CD4-positive, alpha-beta T cell (primary cell): ENCODE data around the gene CYP26A1. TPM values are rescaled to one million over a fixed set of nuclear protein-coding genes. Genes with fewer than 3 reads are reported as not detected.

Source experiments
- ATAC-seq: fragments of 200-7000 bp; cut with Tn5 transposase; one replicate; pipeline ENCODE4 v1.10.0; 2022; ENCODE audit warnings: mild to moderate bottlenecking; ENCODE audit not compliant: poor library complexity
- CTCF ChIA-PET: fragments of 350-600 bp; sonication (Branson Sonifier 250); formaldehyde crosslinking; loops from one replicate; lab custom pipeline; 2021; ENCODE audit warnings: antibody characterized with exemption, inconsistent platforms; lab: Charles Lee
- POLR2A ChIA-PET: fragments of 350-600 bp; sonication (Branson Sonifier 250); formaldehyde crosslinking; loops from one replicate; lab custom pipeline; 2021; ENCODE audit warnings: antibody characterized with exemption, inconsistent platforms; lab: Charles Lee
- DNase-seq, 14 experiments: peaks; one replicate each; pipeline ENCODE4 v3.0.0-alpha.2; 2013 to 2020; ENCODE audit warnings: mixed read lengths in 2 of 14
- H3K27ac ChIP-seq, 2 donors: one replicate each; pipeline versions ENCODE4 v1.5.1 to v1.7.0; 2013; ENCODE audit warnings: low read length in 2 of 2, low read depth in 1 of 2, mild to moderate bottlenecking in 1 of 2
- H3K27me3 ChIP-seq, 2 experiments: 1 replicate in 1 of 2; 2 replicates in 1 of 2; pipeline versions ENCODE4 v1.6.1 to v1.7.0; 2013; ENCODE audit warnings: low read length in 2 of 2, control low read depth in 1 of 2, mild to moderate bottlenecking in 1 of 2, moderate library complexity in 1 of 2; ENCODE audit not compliant: insufficient read depth in 2 of 2, control insufficient read depth in 1 of 2
- H3K36me3 ChIP-seq: one replicate; pipeline ENCODE4 v1.6.1; 2013; ENCODE audit warnings: low read length, control low read depth; ENCODE audit not compliant: insufficient read depth
- H3K4me1 ChIP-seq: one replicate; pipeline ENCODE4 v1.6.1; 2013; ENCODE audit warnings: low read length, control low read depth; ENCODE audit not compliant: insufficient read depth
- H3K4me3 ChIP-seq: one replicate; pipeline ENCODE4 v1.5.1; 2013; ENCODE audit warnings: mild to moderate bottlenecking, low read length, moderate library complexity
- H3K9me3 ChIP-seq, 2 experiments: 1 replicate in 1 of 2; 2 replicates in 1 of 2; pipeline versions ENCODE4 v1.6.1 to v1.7.0; 2013; ENCODE audit warnings: low read length in 2 of 2, mild to moderate bottlenecking in 2 of 2, control low read depth in 1 of 2, moderate library complexity in 1 of 2; ENCODE audit not compliant: control insufficient read depth in 1 of 2, insufficient read depth in 1 of 2
- H3K27ac Mint-ChIP-seq: one replicate; pipeline ENCODE4 v1.8.0; 2020; ENCODE audit warnings: mixed read lengths
- H3K27me3 Mint-ChIP-seq: one replicate; pipeline ENCODE4 v1.8.0; 2021; ENCODE audit warnings: mixed read lengths
- H3K36me3 Mint-ChIP-seq: one replicate; pipeline ENCODE4 v1.8.0; 2021; ENCODE audit warnings: low read depth, mixed read lengths
- H3K4me1 Mint-ChIP-seq: one replicate; pipeline ENCODE4 v1.8.0; 2021; ENCODE audit warnings: low read depth, mixed read lengths
- H3K4me3 Mint-ChIP-seq: one replicate; pipeline ENCODE4 v1.8.0; 2020; ENCODE audit warnings: mild to moderate bottlenecking, mixed read lengths
- H3K9me3 Mint-ChIP-seq: one replicate; pipeline ENCODE4 v1.8.0; 2020; ENCODE audit warnings: mixed read lengths
- CTCF ChIP-seq: fragments of 200-600 bp; IDR thresholded peaks from one replicate; pipeline ENCODE4 v1.8.0; 2022; ENCODE audit warnings: antibody characterized with exemption, mild to moderate bottlenecking
- intact Hi-C, 2 experiments: fragments of 100-400 bp; cut with DNase I in 1 of 2; cut with micrococcal nuclease in 1 of 2; formaldehyde crosslinking; loops; one replicate each; pipeline versions ENCODE4 v1.15.1 to v1.9.0; 2023 to 2025; cut with DNase I, micrococcal nuclease
- polyA plus RNA-seq, 2 donors: library from polyadenylated mRNA; unstranded; fragments of 120-200 nt; gene quantifications; one replicate each; pipeline ENCODE4 v1.2.1, GENCODE V29; 2013
- total RNA-seq, 174 experiments: library from RNA in 2 of 174; stranded (reverse) in 2 of 174; gene quantifications; one replicate each; pipeline ENCODE4 v1.2.3 and lab custom pipeline; 2021 to 2026

CYP26A1 gene
- total RNA-seq (not detected), total RNA-seq (lab: John Stamatoyannopoulos, UW) (0 to 0.14 (median 0) reads per million in 172 experiments)
- not detected for polyA plus RNA-seq (2013, experiment 1 of 2)
- polyA plus RNA-seq (2013, experiment 2 of 2): not detected

GRCh38 chr10:93073539-93074146 is at the start of gene CYP26A1:
Gene CYP26A1 (plus strand): TSS chr10:93073893. CDS start chr10:93073935, 42 bp downstream.
- CTCF ChIA-PET: no interaction called here
- POLR2A ChIA-PET: no interaction called here
- H3K4me3 Mint-ChIP-seq: no peak within 1 kb of the TSS
- ATAC-seq (no peak), DNase-seq (peak in 1 of 14 experiments; percentile 14)
- no peak for TF ChIP-seq CTCF
- H3K27ac Mint-ChIP-seq: no peak within 1 kb of the TSS
- H3K27ac ChIP-seq: no peak within 1 kb of the TSS
- no peak within 1 kb of the TSS for H3K4me3 ChIP-seq
- no peaks in the 10 kb centered on the region for H3K36me3 Mint-ChIP-seq
- H3K9me3 ChIP-seq: peaks cover 0 to 11% of the 10 kb centered on the region in 2 experiments
- peaks cover 67 to 86% of the 10 kb centered on the region in 2 experiments for H3K27me3 ChIP-seq
- peaks cover 39% of the 10 kb centered on the region for H3K4me1 ChIP-seq
- no peaks in the 10 kb centered on the region for H3K9me3 Mint-ChIP-seq
- intact Hi-C loops: no loop called here
- H3K4me1 Mint-ChIP-seq: peaks cover 30% of the 10 kb centered on the region
- H3K27me3 Mint-ChIP-seq: peaks cover 80% of the 10 kb centered on the region
- no peaks in the 10 kb centered on the region for H3K36me3 ChIP-seq

- ChIA-PET CTCF (interaction anchor here (0.5 kb wide), 1 partner anchor 1452 kb away, joined by 3 read pairs; no protein-coding TSS in a partner anchor), POLR2A (no interaction called here)
- Mint-ChIP-seq H3K4me1 (no peaks in the 10 kb centered on the region), H3K27ac (no peak overlapping the region), H3K27me3 (no peaks in the 10 kb centered on the region), H3K9me3 (no peaks in the 10 kb centered on the region), H3K36me3 (peaks cover 37% of the 10 kb centered on the region), H3K4me3 (no peak overlapping the region)
- no peaks in the 10 kb centered on the region for H3K9me3 ChIP-seq
- no peaks in the 10 kb centered on the region for H3K27me3 ChIP-seq
- no peak for DNase-seq
- peaks cover 4% of the 10 kb centered on the region for H3K36me3 ChIP-seq
- intact Hi-C loops: no loop called here
- no peak overlapping the region for H3K27ac ChIP-seq
- no peak for ATAC-seq
- H3K4me1 ChIP-seq: no peaks in the 10 kb centered on the region
- TF ChIP-seq CTCF: no peak
- H3K4me3 ChIP-seq: no peak overlapping the region
These were observed 47.6 kb upstream of the CYP26A1 start for GRCh38 chr10:93026072-93026471.

GRCh38 chr10:93027508-93027907 is 46.2 kb upstream of the CYP26A1 start:
- Mint-ChIP-seq H3K4me1 (no peaks in the 10 kb centered on the region), H3K27ac (no peak overlapping the region), H3K36me3 (peaks cover 32% of the 10 kb centered on the region), H3K4me3 (no peak overlapping the region), H3K9me3 (no peaks in the 10 kb centered on the region), H3K27me3 (no peaks in the 10 kb centered on the region)
- intact Hi-C loops: no loop called here
- H3K36me3 ChIP-seq: peaks cover 4% of the 10 kb centered on the region
- TF ChIP-seq CTCF: no peak
- ChIA-PET POLR2A (no interaction called here), CTCF (no interaction called here)
- H3K27ac ChIP-seq: no peak overlapping the region
- H3K4me1 ChIP-seq: no peaks in the 10 kb centered on the region
- no peak for ATAC-seq
- H3K9me3 ChIP-seq: no peaks in the 10 kb centered on the region
- DNase-seq: no peak
- no peak overlapping the region for H3K4me3 ChIP-seq
- no peaks in the 10 kb centered on the region for H3K27me3 ChIP-seq
